ENCODE results near the gene SENP1.

GRCh38 chr12:48132826-48133225 is 26.9 kb upstream of the SENP1 start:
- TF ChIP-seq CTCF (conservative IDR thresholded peaks at IDR 0.05) (no peak), EZH2 (IDR thresholded peaks at IDR 0.05; ENCODE audit: low read depth) (no peak)
